Measurements from ENCODE around the gene CCDC85C. TPM values are rescaled to one million over a fixed set of nuclear protein-coding genes. Genes with fewer than 3 reads are reported as not detected.

Gene CCDC85C
- total and polyA plus RNA-seq, 2 of the 8 experiments (the other 6 are each of a cell fraction or from before 2014, with no cell fraction given) = 16.8 to 35.8 TPM

DNA sequence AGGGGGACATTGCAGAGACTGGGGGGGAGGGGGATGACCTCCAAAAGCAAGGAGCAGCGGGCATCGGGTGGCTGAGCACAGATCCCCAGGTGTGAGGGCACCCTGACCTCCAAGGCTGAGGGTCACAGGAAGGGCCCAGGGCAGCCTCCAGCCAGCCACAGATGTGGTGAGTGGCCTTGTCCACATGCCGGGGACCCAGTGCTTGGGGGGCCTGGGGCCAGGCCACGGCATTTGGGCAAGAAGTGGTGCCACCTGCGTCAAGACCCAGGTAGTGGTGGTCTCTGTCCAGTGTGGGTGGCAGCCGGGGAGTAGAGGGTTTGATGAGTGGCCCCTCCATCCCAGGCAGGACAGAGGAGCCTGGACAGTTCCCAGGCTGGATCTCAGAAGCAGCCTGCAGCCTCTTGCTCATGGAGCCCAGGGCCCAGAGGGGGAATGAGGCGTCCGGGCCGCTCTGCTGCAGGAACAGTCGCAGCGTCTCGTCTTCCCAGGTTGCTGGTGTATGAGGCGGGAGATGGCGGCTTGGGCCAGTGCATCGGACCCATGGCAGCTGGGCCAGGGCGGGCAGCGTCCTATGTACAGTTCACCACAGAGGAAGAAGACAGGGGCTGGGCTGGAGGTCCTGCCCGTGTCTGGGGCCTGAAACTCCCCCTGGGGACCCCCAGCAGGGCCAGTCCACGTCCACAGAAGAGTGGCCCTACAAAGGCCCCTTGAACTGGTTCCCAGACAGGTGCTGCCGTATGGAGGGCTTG is 89.3 kb downstream of the CCDC85C start:
- H3K27me3 ChIP-seq (replicated peaks in 1 of 4; ENCODE audit: control insufficient read depth in 3 of 4, extremely low read depth in 1 of 4, insufficient read depth in 3 of 4, low read length in 3 of 4) = no peaks in the 10 kb centered on the region; a peak in 1 of 7 replicates
- peaks cover 6 to 7% of the 10 kb centered on the region in 2 experiments for H4K20me1 ChIP-seq (replicated peaks in 1 of 2; ENCODE audit: control insufficient read depth in 1 of 2, insufficient read depth in 2 of 2, low read length in 2 of 2)
- no peak overlapping the region for H3K4me2 ChIP-seq (ENCODE audit: insufficient read depth in 1 of 2, low read depth in 2 of 2, low read length in 2 of 2)
- DNase-seq (ENCODE audit: low read depth in 1 of 2, low spot score in 2 of 2) (no peak), FAIRE-seq (no peak)
- H3K56ac ChIP-seq (replicated peaks; ENCODE audit: insufficient read length, low read depth, low read length) = no peak overlapping the region
- no peak overlapping the region for H4K5ac ChIP-seq (ENCODE audit: insufficient read length, low read depth, low read length)
- no peak overlapping the region for H3K4ac ChIP-seq (replicated peaks; ENCODE audit: insufficient read length, low read depth, low read length)
- H3K9me3 ChIP-seq (ENCODE audit: insufficient read depth in 2 of 2, low read depth in 1 of 2, low read length in 1 of 2) = no peaks in the 10 kb centered on the region
- 95% methylated on average over 16 of the region's 20 CpGs; no CpG with 5 or more reads in 1 of the 2 experiments for WGBS, 2 experiments (ENCODE audit: extremely low coverage in 1 of 2, insufficient coverage in 1 of 2, insufficient read length in 1 of 2, insufficient replicate concordance in 2 of 2, low coverage in 1 of 2, low lambda C conversion rate in 2 of 2, missing lambda C conversion rate in 1 of 2)
- H3K27ac ChIP-seq (ENCODE audit: low read depth, low read length) = no peak overlapping the region
- no peaks in the 10 kb centered on the region; the same call in none of the 2 replicates for H3K79me1 ChIP-seq (ENCODE audit: low read depth, low read length)
- no peak overlapping the region for H2BK12ac ChIP-seq (ENCODE audit: low read depth, low read length)
- no peak overlapping the region for H3K18ac ChIP-seq (ENCODE audit: extremely low read depth, low read length)
- ChIA-PET POLR2A (ENCODE audit: partially characterized antibody) (interaction anchor here (0.8 to 2.1 kb wide), 4 partner anchors 9 to 129 kb away, joined by 3 to 5 read pairs (median 4); partner anchors contain the start of genes CCNK and SETD3), CTCF (ENCODE audit: partially characterized antibody) (interaction anchor here (0.8 to 3.8 kb wide), 4 partner anchors 11 to 113 kb away, joined by 4 to 32 read pairs (median 20); no protein-coding TSS in a partner anchor)
- H2BK5ac ChIP-seq (ENCODE audit: low read depth, low read length) = no peak overlapping the region
- no peak overlapping the region for H2BK20ac ChIP-seq (ENCODE audit: low read length)
- no peak overlapping the region for H3K14ac ChIP-seq (ENCODE audit: insufficient read length)
- H3K23me2 ChIP-seq (ENCODE audit: low read depth, low read length) = no peaks in the 10 kb centered on the region
- no peak overlapping the region for H3K9ac ChIP-seq (replicated peaks in 1 of 4; ENCODE audit: extremely low read depth in 1 of 4, low read depth in 3 of 4, low read length in 3 of 4)
- H2AFZ ChIP-seq (ENCODE audit: low read length) = no peak overlapping the region
- no peak overlapping the region for H2AK5ac ChIP-seq (ENCODE audit: low read depth, low read length)
- no peak overlapping the region for H3K23ac ChIP-seq (ENCODE audit: insufficient read length)
- peaks cover 0 to 11% (median 0%) of the 10 kb centered on the region in 4 experiments; a peak in 2 of 8 replicates for H3K36me3 ChIP-seq (ENCODE audit: control insufficient read depth in 2 of 4, insufficient read depth in 4 of 4, low read length in 3 of 4)
- no peak overlapping the region for H4K8ac ChIP-seq (ENCODE audit: extremely low read depth, insufficient read depth, low read length)
- H3K4me3 ChIP-seq (ENCODE audit: extremely low read depth in 1 of 4, insufficient read depth in 2 of 4, low read depth in 3 of 4, low read length in 4 of 4) = no peak overlapping the region
- peaks cover 0 to 5% (median 2%) of the 10 kb centered on the region in 4 experiments; a peak in 2 of 7 replicates for H3K4me1 ChIP-seq (replicated peaks in 1 of 4; ENCODE audit: control insufficient read depth in 3 of 4, insufficient read depth in 4 of 4, low read length in 3 of 4)
- no peak overlapping the region for H4K91ac ChIP-seq (replicated peaks; ENCODE audit: insufficient read length, low read length)
- H2BK120ac ChIP-seq (replicated peaks; ENCODE audit: low read depth, low read length) = no peak overlapping the region
- H3K79me2 ChIP-seq (ENCODE audit: control insufficient read depth in 1 of 2, insufficient read depth in 2 of 2, low read length in 2 of 2) = 0 out of 4 replicates have a peak, but pooled peaks cover 0 to 2% of the 10 kb centered on the region in 2 experiments
- no peak overlapping the region for H2BK15ac ChIP-seq (ENCODE audit: low read length)
- TF ChIP-seq GTF2F1 (IDR thresholded peaks at IDR 0.05; ENCODE audit: borderline replicate concordance, low read depth, low read length) (no peak), SIN3A (conservative IDR thresholded peaks at IDR 0.05 in 1 of 2, IDR thresholded peaks at IDR 0.05 in 1 of 2; ENCODE audit: low read depth in 1 of 2, low read length in 2 of 2) (no peak), RNF2 (IDR thresholded peaks at IDR 0.05; ENCODE audit: borderline replicate concordance, low read depth, low read length, missing control alignments, poor library complexity, severe bottlenecking) (no peak), BCL11A (IDR thresholded peaks at IDR 0.05; ENCODE audit: low read depth in 2 of 2, low read length in 2 of 2) (no peak), KDM1A (IDR thresholded peaks at IDR 0.05; ENCODE audit: borderline replicate concordance, low read length) (no peak), KDM5A (IDR thresholded peaks at IDR 0.05; ENCODE audit: low read length) (no peak), CBX8 (IDR thresholded peaks at IDR 0.05; ENCODE audit: borderline replicate concordance, low read depth, low read length) (no peak), PHF8 (conservative IDR thresholded peaks at IDR 0.05; ENCODE audit: low read depth, low read length) (no peak), CTBP2 (IDR thresholded peaks at IDR 0.05; ENCODE audit: borderline replicate concordance, insufficient read depth, insufficient read length, low read length) (no peak)
- TF ChIP-seq, protein P1, sequence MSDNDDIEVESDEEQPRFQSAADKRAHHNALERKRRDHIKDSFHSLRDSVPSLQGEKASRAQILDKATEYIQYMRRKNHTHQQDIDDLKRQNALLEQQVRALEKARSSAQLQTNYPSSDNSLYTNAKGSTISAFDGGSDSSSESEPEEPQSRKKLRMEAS (IDR thresholded peaks at IDR 0.05) = no peak

All from H1 (cell line).